Cerebellar cortex (tissue), 1 donor: Measurements from ENCODE around the gene HOXB7.

Experiments
- DNase-seq: peaks from one replicate; pipeline ENCODE4 v3.0.0-alpha.2; 2015; ENCODE audit warnings: low spot score

HOXB7 gene

GRCh38 chr17:48565925-48566710 lies 44.7 kb downstream of the HOXB7 start:
- DNase-seq: no peak

- no peak for DNase-seq
Observed at GRCh38 chr17:48565022-48565554, 45.7 kb downstream of the HOXB7 start.

- DNase-seq: no peak
Observed at GRCh38 chr17:48564188-48565021, 46.4 kb downstream of the HOXB7 start.

- DNase-seq: no peak
Observed at GRCh38 chr17:48563867-48564187, 47.0 kb downstream of the HOXB7 start.

GRCh38 chr17:48563385-48563838 lies 47.4 kb downstream of the HOXB7 start:
- DNase-seq: no peak

GRCh38 chr17:48562934-48563333 lies 47.9 kb downstream of the HOXB7 start:
- no peak for DNase-seq

GRCh38 chr17:48561884-48562810 lies 48.7 kb downstream of the HOXB7 start:
- DNase-seq: no peak

GRCh38 chr17:48559840-48560817 lies 50.7 kb downstream of the HOXB7 start:
- no peak for DNase-seq

- DNase-seq: no peak
Observed at GRCh38 chr17:48559122-48559839, 51.5 kb downstream of the HOXB7 start.

GRCh38 chr17:48558831-48559121 lies 52.0 kb downstream of the HOXB7 start:
- no peak for DNase-seq

- DNase-seq: no peak
Observed at GRCh38 chr17:48558057-48558830, 52.6 kb downstream of the HOXB7 start.
